Stimulated activated CD4-positive, alpha-beta T cell treated with anti-CD3 and anti-CD28 coated beads, TNF-alpha, amount 100 ng/mL, for 4 hours (primary cell): Measurements from ENCODE around the gene FBXW5.

Experiments
- DNase-seq, 3 experiments: peaks; one replicate each; pipeline ENCODE4 v3.0.0-alpha.2; 2020; ENCODE audit warnings: low read depth in 3 of 3

Gene FBXW5

DNA sequence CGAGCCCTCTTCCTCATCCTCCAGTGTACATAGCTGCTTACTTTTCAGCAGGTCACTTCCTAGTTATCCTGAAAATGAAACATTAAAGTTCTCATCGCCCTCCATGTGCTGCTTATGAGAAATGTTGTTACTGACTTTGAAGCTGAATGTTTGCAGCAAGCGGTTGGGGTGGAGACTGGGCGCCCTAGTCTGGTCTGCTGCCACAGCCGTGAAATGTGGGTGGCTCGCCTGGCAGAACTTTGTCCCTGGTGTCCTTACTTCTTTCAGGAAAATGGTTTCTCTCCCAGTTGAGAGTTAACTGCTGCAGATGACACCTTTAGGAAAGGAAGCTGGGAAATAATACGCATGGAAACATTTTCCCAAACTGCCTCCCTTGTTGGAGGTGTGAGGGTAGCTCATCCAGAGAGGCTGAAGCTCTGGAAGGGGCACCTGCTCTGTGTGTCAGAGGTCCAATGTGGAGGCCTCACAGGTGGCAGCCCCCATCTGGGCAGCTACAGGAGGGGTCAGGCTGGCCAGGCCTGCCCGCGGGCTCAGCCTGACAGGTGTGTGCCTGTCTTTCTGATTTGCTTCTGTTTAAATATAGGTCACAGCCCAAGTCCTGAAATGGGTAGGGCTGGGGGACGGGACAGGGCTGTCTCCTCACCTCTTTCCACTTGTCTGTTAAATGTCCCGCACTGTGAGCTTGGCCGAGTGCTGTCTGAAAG is 34.2 kb downstream of the FBXW5 start:
- DNase-seq, result no peak

GRCh38 chr9:136907011-136907914 is 37.3 kb downstream of the FBXW5 start:
- no peak for DNase-seq

DNA sequence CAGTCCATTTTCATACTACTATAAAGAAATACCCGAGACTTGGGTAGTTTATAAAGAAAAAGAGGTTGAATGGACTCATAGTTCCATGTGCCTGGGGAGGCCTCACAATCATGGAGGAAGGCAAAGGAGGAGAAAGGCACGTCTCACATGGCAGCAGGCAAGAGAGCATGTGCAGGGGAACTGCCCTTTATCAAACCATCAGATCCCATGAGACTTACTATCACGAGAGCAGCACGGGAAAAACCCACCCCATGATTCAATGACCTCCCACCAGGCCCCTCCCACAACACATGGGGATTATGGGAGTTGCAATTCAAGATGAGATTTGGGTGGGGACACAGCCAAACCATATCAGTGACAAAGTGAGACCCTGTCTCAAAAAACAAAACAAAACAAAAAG is 38.3 kb downstream of the FBXW5 start:
- DNase-seq, result no peak

DNA sequence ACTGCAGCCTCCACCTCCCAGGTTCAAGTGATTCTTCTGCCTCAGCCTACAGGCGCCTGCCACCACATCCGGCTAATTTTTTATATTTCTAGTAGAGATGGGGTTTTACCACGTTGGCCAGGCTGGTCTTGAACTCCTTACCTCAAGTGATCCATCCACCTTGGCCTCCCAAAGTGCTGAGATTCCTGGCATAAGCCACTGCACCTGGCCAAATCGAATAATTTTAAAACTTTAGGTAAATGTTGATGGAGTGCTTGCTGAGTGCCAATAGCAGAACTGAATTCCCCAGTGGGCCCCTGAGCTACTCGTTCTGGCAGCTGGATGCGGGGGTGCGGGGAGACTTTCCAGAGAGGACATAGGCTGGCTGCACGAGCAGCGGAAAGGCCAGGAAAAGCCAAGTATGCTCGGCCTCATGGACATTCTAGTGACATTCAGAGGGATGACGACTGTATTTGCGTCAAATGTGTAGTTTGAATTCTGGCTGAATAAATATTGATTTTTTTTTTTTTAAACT is 41.4 kb downstream of the FBXW5 start:
- DNase-seq, result no peak

DNA sequence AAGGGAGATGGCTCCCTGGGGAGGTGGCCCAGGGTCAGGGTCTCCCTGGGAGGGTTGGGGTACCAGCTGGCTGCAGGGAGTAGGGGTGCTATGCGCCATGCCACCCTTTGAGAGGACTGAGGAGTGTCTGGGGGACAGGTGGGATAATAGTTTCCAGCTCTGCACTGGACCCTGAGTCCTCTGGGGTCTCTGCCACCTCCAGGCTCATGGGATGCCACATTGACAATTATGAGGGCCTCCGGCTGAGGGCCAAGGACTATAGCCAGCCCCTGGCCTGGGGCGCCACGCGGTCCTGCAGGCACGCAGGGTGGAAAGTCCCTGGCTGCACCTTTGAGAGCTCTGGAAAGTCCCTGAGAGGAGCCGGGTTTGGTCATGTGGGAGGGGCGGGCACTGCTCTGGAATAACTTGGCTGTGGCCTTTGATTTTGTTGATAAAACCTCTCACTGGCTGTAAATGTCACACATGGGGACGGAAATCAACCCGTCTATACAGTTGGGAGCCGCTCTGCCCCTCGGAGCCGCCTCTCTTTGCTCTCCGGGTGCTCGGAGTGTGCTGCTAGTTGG is 42.2 kb downstream of the FBXW5 start:
- DNase-seq, result peak; percentile 72 to 85 (median 77)

- peak; percentile 44 to 73 (median 68) for DNase-seq
Observed at GRCh38 chr9:136901516-136902258, 42.9 kb downstream of the FBXW5 start.

DNA sequence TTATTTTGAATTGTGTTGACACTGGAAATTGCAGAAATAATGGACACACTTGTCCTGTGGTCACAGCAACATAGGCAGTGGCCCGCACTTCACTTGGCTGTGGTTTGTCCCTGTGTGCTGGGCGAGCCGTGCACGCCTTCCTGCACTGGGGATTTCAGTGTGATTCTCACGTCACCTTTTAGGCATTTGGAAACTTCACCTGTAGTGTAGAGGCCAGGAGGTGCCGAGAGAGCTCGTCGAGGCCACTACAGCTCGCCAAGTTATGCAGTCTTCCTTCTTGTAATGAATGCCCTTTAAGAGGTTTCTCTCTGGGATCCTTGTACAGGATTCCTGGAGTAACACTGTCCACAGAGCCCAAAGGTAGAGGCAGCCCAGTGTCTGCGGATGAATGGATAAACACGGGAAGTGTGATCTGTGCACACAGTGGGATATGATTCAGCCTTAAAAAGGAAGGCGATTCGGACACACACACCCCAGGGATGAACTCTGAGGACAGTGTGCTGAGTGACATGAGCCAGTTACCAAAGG is 43.5 kb downstream of the FBXW5 start:
- DNase-seq, result no peak

DNA sequence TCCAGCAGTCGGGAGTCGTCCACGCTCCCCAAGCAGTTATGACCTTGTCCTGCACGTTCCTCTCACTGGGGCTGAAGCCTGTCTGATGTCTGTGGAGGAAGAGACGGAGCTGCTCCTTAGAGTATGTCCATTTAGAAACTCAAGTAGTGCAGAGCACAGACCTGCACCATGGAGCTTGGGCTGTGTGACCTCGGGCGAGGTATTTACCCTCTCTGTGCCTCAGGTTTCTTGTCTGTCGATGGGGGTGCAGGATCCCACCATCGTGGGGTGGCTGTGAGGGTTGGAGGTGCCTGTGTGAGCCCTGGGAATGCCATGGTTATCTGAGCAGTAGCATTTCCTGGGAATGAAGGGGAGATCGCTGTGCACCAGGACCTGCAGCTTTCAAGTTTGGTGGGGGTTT is 44.0 kb downstream of the FBXW5 start:
- DNase-seq, result no peak

DNA sequence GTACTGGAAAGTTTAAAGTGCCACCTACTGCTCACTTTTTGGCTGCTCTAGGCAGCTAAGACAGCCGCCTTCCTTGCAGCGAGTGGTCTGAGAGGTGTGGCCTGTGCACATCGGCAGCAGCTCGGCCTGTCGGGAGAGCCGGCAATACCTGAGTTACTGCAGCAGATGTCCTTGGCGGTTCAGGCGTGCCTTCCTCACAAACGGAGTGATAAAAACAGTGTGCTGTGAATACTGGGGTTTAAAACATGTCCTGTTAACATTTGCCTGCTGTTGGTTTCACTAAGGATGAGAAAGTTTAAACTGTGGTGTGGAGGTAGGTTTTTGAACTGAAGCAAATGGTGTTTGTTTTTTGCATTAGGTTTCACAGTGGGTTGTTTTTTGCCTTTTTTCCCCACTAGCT is 45.3 kb downstream of the FBXW5 start:
- no peak for DNase-seq

DNA sequence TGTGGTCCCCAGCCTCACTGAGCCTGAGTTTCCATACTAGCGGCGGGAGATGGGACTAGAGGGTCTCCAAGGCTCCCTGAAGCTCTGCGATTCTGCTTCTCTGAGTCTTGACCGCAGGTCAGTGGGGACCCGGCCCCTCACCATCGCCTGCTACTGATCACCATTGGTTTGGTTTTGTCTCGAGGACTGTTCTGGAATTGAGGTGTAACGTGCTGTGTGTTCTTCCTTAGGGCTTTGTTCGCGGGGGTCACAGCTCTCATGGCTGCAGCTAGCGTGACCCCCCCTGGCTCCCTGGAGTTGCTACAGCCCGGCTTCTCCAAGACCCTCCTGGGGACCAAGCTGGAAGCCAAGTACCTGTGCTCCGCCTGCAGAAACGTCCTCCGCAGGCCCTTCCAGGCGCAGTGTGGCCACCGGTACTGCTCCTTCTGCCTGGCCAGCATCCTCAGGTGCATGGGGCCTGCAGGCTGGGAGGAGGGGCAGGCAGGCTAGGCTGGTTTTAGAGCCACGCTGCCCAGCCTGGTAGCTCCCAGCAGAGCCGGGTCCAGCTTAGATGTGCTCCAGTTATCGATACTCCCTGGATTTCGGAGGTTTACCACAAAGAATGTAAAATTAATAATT is 45.9 kb downstream of the FBXW5 start:
- DNase-seq, result no peak

- no peak for DNase-seq
Observed at GRCh38 chr9:136896027-136896426, 48.5 kb downstream of the FBXW5 start.

- no peak for DNase-seq
Observed at GRCh38 chr9:136890661-136891060, 53.9 kb downstream of the FBXW5 start.
